Activated gamma-delta T cell treated with anti-CD3 and anti-CD28 coated beads, Interleukin-2, amount 50 U/mL, for 16 hours (primary cell): ENCODE data around the gene SNRNP48.

Source experiments
- DNase-seq: peaks from one replicate; pipeline ENCODE4 v3.0.0-alpha.2; 2020; ENCODE audit warnings: low read depth

Gene SNRNP48

DNA sequence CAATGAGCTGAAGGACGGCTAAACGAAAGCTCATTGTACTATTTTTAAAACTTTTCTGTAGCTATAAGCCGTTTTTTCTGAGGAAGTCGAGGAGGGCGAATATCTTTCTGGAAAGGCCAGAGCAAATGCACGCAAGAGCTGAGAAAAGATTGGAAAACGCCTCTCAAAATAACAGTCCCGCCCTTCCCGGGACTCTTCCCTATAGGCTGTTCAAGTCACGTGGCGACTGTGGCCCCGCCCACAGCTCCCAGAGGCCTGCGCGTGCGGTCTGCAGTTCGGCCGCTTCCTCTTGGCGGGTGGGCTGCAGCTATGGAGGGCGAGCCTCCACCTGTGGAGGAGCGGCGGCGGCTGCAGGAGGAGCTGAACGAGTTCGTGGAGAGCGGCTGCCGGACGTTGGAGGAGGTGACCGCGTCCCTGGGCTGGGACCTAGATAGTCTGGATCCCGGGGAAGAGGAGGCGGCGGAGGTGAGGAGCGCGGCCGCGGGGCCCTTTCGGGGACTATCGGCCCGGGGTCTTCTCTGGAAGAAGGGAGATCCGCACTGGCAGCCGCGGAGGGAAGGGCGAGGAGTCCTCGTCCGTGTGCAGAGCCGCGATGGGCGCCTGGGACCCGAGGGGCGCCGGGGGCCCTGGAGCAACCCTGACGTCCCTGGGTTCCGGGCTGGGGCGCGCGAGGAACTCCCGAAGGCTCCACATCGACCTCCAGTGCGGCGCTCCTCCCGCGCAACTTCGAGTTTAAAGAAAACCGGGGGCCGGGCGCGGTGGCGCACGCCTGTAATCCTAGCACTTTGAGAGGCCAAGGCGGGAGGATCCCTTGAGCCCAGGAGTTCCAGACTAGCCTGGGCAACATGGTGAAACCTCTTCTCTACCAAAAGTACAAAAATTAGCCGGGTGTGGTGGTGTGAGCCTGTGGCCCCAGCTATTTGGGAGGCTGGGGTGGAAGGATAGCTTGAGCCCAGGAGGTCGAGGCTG, at the start of gene SNRNP48:
TSS of gene SNRNP48 (plus strand) at position 250 of the 969 bp plus-strand sequence. CDS start at position 310, 60 bp downstream.
- DNase-seq = peak; percentile 85

DNA sequence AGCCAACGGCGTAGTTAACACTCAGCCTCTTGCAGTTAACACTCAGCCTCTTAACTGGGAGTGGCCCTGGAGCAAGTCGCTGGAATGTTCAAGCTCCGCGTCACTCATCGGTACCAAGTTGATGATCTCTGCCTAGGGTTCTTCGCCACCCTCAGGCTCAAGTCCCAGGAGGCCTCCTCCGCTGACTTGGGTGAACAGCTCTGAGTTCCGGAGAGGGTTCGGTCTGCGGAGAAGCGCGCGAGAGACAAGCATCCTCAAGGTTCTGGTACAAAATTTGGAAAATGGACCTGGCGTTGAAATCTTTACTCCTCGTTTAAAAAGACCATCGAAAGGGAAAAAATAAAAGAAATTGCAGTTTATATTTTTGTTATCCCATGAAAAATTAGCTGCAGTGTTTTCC, 49.4 kb upstream of the SNRNP48 start:
- DNase-seq = no peak

DNA sequence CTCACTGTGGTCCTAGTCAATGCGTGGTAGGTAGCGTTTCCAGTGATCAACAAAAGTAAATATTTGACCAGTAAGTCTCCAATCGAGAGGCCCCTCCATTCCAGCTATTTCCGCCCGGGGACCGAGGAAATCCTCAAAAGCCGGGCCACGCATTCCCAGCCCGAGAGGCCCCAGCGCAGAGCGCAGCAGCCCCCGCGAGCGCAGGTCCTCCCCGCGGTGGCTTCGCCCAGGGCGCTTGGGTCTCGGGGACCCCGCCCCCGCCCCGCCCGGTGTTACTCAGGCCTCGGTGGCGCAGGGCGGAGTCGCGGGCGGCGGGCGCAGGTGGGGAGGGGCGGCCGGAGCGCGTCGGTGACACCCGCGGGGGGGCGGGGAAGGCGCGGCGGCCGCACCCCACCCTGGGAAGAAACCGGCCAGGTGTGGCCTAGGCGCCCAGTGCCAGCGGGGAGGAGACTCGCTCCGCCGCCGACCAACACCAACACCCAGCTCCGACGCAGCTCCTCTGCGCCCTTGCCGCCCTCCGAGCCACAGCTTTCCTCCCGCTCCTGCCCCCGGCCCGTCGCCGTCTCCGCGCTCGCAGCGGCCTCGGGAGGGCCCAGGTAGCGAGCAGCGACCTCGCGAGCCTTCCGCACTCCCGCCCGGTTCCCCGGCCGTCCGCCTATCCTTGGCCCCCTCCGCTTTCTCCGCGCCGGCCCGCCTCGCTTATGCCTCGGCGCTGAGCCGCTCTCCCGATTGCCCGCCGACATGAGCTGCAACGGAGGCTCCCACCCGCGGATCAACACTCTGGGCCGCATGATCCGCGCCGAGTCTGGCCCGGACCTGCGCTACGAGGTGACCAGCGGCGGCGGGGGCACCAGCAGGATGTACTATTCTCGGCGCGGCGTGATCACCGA, 48.6 kb upstream of the SNRNP48 start, which contains the start of gene DSP:
TSS of gene DSP (plus strand) at position 497 of the 890 bp plus-strand sequence. CDS start at position 742, 245 bp downstream.
- DNase-seq = no peak

GRCh38 chr6:7542065-7542873, 47.7 kb upstream of the SNRNP48 start:
- DNase-seq = no peak

DNA sequence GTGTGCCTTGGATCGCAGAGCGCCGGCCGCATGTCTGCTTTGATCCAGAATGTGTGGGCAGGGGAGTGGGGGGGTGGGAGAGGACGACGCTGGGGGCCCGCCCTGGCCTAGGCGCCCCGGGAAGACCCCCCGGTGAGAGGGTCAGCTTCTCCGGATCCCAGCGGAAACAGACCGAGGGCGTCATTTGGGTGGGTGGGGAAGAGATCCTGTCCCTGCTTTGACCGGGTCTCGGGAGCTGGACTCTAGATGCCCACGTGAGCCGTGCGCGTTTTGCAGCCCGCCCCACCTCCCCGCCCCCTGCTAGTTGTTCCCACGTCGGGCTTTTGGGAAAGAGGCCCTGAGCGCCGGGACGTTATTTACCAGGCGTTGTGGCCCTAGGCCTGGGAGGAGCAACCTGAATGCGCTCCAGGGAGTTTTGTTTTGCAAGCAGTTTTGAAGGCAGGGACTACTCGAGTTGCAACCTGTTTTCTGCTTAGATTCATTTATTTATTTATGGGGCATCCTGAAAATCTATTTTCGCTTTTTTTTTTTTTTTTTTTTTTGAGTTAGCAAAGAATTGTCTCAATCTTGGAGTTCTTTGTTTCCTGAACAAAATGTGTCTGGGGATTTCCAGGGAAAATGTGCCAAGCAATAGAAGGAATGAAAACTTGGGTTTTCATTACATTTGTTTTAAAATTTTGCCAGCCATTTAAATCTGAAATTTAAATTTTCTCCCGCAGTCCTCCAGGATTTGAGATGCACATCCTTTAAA, 46.9 kb upstream of the SNRNP48 start:
- no peak for DNase-seq

DNA sequence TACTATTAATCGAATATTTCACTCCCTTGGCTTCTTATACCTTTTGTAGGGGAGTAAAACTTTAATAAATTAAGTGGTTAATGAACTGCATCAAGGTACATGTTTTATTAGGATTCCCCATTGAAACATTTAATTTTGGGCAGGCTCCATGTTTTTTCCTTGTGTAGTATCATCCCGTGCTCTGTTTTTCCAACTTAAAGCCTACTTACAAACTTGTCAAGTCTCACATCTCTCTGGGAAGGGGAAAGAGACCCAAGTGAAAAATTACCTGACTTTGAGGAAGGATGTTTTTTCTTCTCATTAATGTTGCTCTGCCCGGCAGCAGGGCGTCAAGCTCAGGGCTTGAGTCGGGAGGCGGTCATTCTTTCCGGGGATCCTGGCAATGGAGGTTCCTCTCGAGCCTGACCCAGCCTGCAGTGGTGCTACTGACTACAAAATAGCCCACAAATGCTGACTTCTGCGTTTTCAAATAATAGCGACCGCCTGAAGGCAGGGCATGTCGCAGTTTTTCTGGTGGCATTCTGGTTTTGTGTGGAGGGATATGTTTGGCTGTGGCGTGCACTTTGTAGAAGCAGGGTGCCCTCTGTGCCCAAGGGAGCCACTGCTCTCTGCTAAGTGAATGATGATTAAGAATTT, 46.1 kb upstream of the SNRNP48 start:
- no peak for DNase-seq

DNA sequence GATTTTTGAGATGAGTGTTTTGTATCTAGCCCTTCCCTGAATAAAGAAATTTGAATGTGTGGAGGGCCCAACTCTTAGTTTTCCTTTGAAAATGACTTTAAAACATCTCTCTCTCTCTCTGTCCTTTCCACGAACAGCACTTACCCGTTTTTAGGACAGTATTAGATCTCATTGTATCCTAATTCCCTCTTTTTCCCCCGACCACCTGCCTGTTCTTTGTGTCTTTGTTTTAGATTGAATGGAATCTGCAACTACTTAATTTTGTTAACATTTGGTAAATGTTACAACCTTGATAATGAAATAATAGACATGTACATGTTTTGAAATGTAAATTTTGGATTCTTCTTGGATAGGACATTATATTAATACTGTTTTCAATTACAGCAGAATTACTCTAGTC, 45.4 kb upstream of the SNRNP48 start:
- DNase-seq = no peak

DNA sequence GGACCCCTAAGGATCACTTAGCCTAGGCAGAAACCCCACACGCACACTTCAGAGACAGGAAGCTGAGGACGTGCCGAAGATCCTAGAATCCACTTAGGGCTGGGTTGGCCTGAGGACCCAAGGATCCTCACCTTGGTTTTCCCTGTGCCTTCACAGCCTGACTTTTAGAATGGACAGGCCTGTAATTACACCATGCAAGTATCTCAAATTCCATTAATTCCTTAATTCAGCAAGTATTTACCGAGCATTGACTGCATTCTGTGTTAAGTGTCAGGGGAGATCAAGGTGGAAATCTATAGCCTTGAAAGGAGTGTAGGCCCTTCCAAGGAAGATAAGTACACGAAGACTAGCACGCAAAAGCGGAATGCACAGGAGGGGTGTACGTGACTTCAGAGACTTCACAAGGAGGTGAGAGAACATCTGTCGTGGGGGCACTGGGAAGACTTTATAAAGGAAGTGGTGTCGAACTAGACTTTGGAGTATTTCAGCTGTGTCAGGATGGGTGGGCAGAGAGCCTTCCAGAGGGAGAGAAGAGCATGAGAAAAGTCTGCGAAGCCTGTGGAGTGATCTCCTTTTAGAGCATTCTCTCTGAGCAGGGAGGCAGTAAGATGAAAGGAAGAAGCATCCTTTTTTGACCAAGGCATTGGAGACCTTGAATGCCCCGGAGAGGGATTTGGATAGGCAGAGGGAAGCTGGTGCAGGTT, 44.5 kb upstream of the SNRNP48 start:
- DNase-seq = no peak

DNA sequence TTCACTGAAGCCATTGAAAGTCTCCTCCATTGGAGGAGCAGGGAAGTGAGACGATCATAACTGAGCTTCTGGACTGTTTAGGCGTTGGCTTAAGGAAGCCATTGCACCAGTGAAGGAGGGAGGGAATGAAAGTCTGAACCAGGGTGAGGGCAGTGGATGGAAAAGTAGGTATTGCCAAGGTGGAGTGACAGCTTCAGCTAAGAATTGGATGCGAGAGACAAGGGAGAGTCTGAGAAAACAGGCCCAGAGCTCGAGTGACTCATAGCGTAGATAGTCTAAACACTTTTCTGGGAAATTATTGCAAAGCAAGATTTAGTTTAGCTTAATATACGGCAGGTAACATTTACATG, 44.0 kb upstream of the SNRNP48 start:
- DNase-seq = no peak

DNA sequence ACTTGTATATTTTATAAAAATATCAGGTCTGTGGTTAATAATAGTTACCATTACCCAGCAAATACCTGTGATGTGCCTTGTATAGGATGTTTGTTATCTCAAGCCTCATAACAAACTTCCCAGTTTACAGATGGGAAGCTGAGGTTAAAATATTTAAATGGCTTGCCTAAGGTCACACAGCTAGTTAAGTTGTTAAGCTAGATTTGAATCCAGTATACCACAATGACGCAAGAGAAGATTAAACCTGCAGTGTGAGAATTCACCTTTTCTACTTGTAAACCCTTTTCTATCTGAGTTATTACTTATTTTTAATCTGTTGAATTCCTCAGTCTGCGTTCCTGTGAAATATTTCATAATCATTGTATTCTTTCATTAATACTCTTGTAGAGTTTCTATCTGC, 43.6 kb upstream of the SNRNP48 start:
- DNase-seq = no peak

DNA sequence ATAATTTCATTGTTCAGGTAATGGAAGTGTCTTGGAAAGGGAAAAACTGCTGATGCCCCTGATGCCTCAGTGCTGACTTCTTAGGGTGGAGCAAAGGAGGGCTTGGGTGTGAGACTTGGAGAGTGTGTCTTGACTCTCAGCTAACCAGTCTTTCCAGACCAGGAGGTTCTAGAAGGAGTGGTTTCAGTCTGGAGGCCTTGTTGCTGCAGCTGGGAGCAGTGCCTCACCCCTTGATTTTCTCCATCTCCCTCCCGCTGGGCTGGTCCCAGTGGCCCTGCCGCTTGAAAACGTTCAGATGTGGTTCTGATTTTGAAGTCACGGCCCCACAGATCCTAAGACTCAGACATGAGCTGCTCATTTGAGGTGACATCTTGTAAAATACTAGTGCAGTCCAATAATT, 43.1 kb upstream of the SNRNP48 start:
- no peak for DNase-seq

GRCh38 chr6:7547315-7547714, 42.7 kb upstream of the SNRNP48 start:
- DNase-seq = no peak

DNA sequence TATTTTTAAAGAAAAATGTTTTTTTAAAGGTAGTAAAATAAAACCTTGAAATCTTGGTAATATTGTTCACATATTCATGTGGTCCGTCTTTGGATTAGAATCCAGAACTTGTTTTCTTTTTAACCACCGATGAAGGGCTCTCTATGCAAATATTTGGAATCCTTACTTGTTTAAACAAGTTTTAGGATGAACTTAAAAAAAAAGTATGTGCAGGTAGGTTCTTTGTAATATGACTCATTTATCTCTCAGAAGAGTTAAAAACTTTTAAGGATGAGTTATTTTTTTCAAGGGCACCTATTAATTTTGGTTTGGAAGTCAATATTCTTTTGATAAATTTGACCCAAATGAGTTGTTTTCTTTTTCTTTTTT, 39.6 kb upstream of the SNRNP48 start:
- DNase-seq = no peak

- no peak for DNase-seq
Observed at GRCh38 chr6:7554533-7555275, 35.3 kb upstream of the SNRNP48 start.

DNA sequence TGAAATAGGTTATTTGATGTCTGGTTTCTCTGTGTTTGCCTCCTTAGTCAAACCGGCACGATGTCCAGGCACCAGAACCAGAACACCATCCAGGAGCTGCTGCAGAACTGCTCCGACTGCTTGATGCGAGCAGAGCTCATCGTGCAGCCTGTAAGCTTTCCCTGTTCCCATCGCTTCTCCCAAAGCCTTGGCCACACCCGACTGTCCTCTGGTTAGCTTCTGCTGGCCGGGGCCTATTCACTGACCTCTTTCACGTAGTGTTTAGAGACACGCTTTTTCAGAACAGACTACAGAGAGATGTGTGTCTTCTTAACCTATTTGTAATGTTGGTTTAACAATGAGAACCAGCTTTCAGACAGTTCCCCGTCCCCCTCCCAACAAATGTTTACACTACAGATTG, 34.3 kb upstream of the SNRNP48 start:
- no peak for DNase-seq

- no peak for DNase-seq
Observed at GRCh38 chr6:7556394-7557106, 33.4 kb upstream of the SNRNP48 start.

- DNase-seq = no peak
Observed at GRCh38 chr6:7557652-7558051, 32.3 kb upstream of the SNRNP48 start.

DNA sequence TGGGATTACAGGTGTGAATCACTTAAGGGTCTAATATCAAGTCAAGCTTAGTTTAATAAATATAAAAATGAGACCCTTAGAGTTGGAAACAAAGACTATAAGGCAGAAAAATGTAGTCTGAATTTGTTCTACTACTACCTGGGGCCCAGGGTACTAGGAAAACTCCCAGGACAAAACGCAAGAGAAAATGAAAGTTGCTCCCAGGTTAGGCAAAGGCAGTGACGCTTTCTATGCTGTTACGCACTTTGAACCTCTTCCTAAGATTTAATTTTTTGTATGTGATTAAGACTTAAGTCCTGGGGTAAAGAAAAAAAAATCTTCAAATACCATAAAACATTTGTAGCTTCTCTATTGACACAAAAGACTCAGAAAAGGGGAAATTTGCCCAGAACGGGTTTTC, 31.2 kb upstream of the SNRNP48 start:
- no peak for DNase-seq

- no peak for DNase-seq
Observed at GRCh38 chr6:7559196-7559595, 30.8 kb upstream of the SNRNP48 start.
